COLO829 (cell line): ENCODE results near the gene PDE12.

Experiments
- DNase-seq: peaks from one replicate; pipeline ENCODE4 v3.0.0; 2012; ENCODE audit warnings: low spot score

Gene PDE12

GRCh38 chr3:57555738-57556458, at the start of gene PDE12:
PDE12 (plus strand) TSS chr3:57556274; CDS start chr3:57556380, 106 bp downstream.
- peak; percentile 95 for DNase-seq

- no peak for DNase-seq
Observed at GRCh38 chr3:57512166-57512565, 43.9 kb upstream of the PDE12 start.

- no peak for DNase-seq
Observed at GRCh38 chr3:57518276-57518915, 37.7 kb upstream of the PDE12 start.

- DNase-seq: no peak
Observed at GRCh38 chr3:57530071-57530608, 25.9 kb upstream of the PDE12 start.

GRCh38 chr3:57538465-57538864, 17.6 kb upstream of the PDE12 start:
- no peak for DNase-seq

GRCh38 chr3:57544181-57545125, 11.6 kb upstream of the PDE12 start, which contains the start of gene DNAH12:
DNAH12 (minus strand) TSS chr3:57544344; CDS start chr3:57542870, 1,474 bp downstream.
- DNase-seq: peak; percentile 18

GRCh38 chr3:57545636-57546268, 10.3 kb upstream of the PDE12 start:
- peak; percentile 31 for DNase-seq

- DNase-seq: no peak
Observed at GRCh38 chr3:57546616-57547015, 9.5 kb upstream of the PDE12 start.

- no peak for DNase-seq
Observed at GRCh38 chr3:57555306-57555705, 768 bp upstream of the PDE12 start.

GRCh38 chr3:57556459-57557084, 498 bp downstream of the PDE12 start:
- DNase-seq: peak; percentile 20

- DNase-seq: peak; percentile 34
Observed at GRCh38 chr3:57557085-57557537, 1.0 kb downstream of the PDE12 start.

GRCh38 chr3:57559526-57559925, 3.5 kb downstream of the PDE12 start:
- DNase-seq: no peak

- DNase-seq: no peak
Observed at GRCh38 chr3:57569859-57570450, 13.9 kb downstream of the PDE12 start.

GRCh38 chr3:57570878-57571277, 14.8 kb downstream of the PDE12 start:
- DNase-seq: no peak

- DNase-seq: no peak
Observed at GRCh38 chr3:57572096-57572495, 16.0 kb downstream of the PDE12 start.

GRCh38 chr3:57575966-57576626, 20.0 kb downstream of the PDE12 start:
- DNase-seq: no peak

GRCh38 chr3:57577801-57578200, 21.7 kb downstream of the PDE12 start:
- no peak for DNase-seq

GRCh38 chr3:57582474-57583168, 26.5 kb downstream of the PDE12 start:
- DNase-seq: no peak

- DNase-seq: no peak
Observed at GRCh38 chr3:57583544-57583943, 27.5 kb downstream of the PDE12 start.

- no peak for DNase-seq
Observed at GRCh38 chr3:57586778-57587177, 30.7 kb downstream of the PDE12 start.
